GM12878 (cell line): ENCODE measurements around the gene MTRF1. TPM values are rescaled to one million over a fixed set of nuclear protein-coding genes. Genes with fewer than 3 reads are reported as not detected.

Source experiments
- ATAC-seq: fragments of 200-7000 bp; cut with Tn5 transposase; 3 replicates; pipeline ENCODE4 v1.9.1; 2020; ENCODE audit warnings: mild to moderate bottlenecking, moderate library complexity
- BruUV-seq: library from RNA; stranded (reverse); fragments of 400-500 nt; replicated peaks from 2 replicates; lab custom pipeline; 2021; lab: Mats Ljungman, UMichigan
- CTCF ChIA-PET: fragments of 300-600 bp; sonication (Branson Sonifier 250); formaldehyde crosslinking; extraction: SDS; loops from one replicate; lab custom pipeline; 2021; ENCODE audit warnings: inconsistent platforms; lab: Yijun Ruan, JAX
- POLR2A ChIA-PET: fragments of 350-600 bp; formaldehyde crosslinking; extraction: SDS; loops from one replicate; lab custom pipeline; 2021; ENCODE audit warnings: inconsistent platforms; lab: Charles Lee
- RAD21 ChIA-PET: fragments of 300-600 bp; sonication (Branson Sonifier 250); formaldehyde crosslinking; loops from one replicate; lab custom pipeline; 2023; ENCODE audit warnings: antibody characterized with exemption; ENCODE audit not compliant: unreplicated experiment; lab: Charles Lee
- SMC1A ChIA-PET: fragments of 300-600 bp; sonication (Branson Sonifier 250); formaldehyde crosslinking; loops from one replicate; lab custom pipeline; 2023; ENCODE audit not compliant: unreplicated experiment, uncharacterized antibody; lab: Charles Lee
- DNase-seq: peaks from one replicate; pipeline ENCODE4 v3.0.0-alpha.2; 2011; ENCODE audit warnings: low read depth, low spot score
- FAIRE-seq: peaks from 3 replicates; lab custom pipeline; 2011; peaks lifted over from hg19 to GRCh38; lab: Jason Lieb, UNC
- H2AFZ ChIP-seq: 2 replicates; pipeline ENCODE4 v1.6.0; 2011; ENCODE audit warnings: low read depth, low read length, control low read depth; ENCODE audit not compliant: control insufficient read depth
- H3K27ac ChIP-seq: 2 replicates; pipeline ENCODE4 v1.5.1; 2011; ENCODE audit warnings: control low read depth; ENCODE audit not compliant: control insufficient read depth, insufficient read depth
- H3K27me3 ChIP-seq, 2 experiments: replicated peaks in 1 of 2; 2 replicates each; pipeline versions ENCODE4 v1.6.0 to v1.6.1; 2011; ENCODE audit warnings: low read length in 1 of 2; ENCODE audit not compliant: control insufficient read depth in 2 of 2, insufficient read depth in 2 of 2
- H3K36me3 ChIP-seq, 2 experiments: 2 replicates each; pipeline ENCODE4 v1.5.1; 2011; ENCODE audit warnings: low read length in 1 of 2; ENCODE audit not compliant: control insufficient read depth in 2 of 2, insufficient read depth in 2 of 2
- H3K4me1 ChIP-seq: 2 replicates; pipeline ENCODE4 v1.6.1; 2011; ENCODE audit warnings: mild to moderate bottlenecking, low read length, moderate library complexity, mixed read lengths; ENCODE audit not compliant: control insufficient read depth, insufficient read depth
- H3K4me2 ChIP-seq: 2 replicates; pipeline ENCODE4 v1.6.0; 2011; ENCODE audit warnings: control low read depth; ENCODE audit not compliant: control insufficient read depth, insufficient read depth
- H3K4me3 ChIP-seq: fragments of 200-600 bp; sonication (generic); 2 replicates; pipeline ENCODE4 v1.5.1; 2016
- H3K79me2 ChIP-seq: 2 replicates; pipeline ENCODE4 v1.6.0; 2011; ENCODE audit warnings: low read length; ENCODE audit not compliant: control insufficient read depth, insufficient read depth
- H3K9ac ChIP-seq: 2 replicates; pipeline ENCODE4 v1.8.0; 2011; ENCODE audit warnings: low read length, control low read depth, mixed read lengths; ENCODE audit not compliant: control insufficient read depth, insufficient read depth
- H3K9me3 ChIP-seq: replicated peaks from 3 replicates; pipeline ENCODE4 v1.5.1; 2011; ENCODE audit warnings: mild to moderate bottlenecking, low read length; ENCODE audit not compliant: control insufficient read depth, insufficient read depth
- H4K20me1 ChIP-seq: 2 replicates; pipeline ENCODE4 v1.6.0; 2011; ENCODE audit not compliant: control insufficient read depth, insufficient read depth
- CBX5 ChIP-seq: sonication (generic); IDR thresholded peaks from 2 replicates; pipeline ENCODE4 v1.6.1; 2016; ENCODE audit warnings: low read depth, moderate library complexity, mild to moderate bottlenecking, inconsistent platforms
- in situ Hi-C: fragments of 300-500 bp; cut with MboI; formaldehyde crosslinking; loops from 9 replicates; pipeline ENCODE4 v1.14.3; 2018; ENCODE audit warnings: mixed read lengths
- intact Hi-C: fragments of 100-400 bp; cut with micrococcal nuclease; formaldehyde crosslinking; loops from one replicate; pipeline ENCODE4 v1.14.2; 2022; ENCODE audit not compliant: unreplicated experiment
- polyA plus RNA-seq, 11 experiments: library from polyadenylated mRNA; depleted of rRNA in 4 of 11; unstranded in 6 of 11; stranded (reverse) in 5 of 11; fragments of >200 nt; fragmentation: Nextera tagmentation in 4 of 11; fragmentation: Illumina TruSeq in 1 of 11; extraction: Ambion mirVana in 4 of 11; extraction: Trizol in 1 of 11; gene quantifications; 1 replicate in 1 of 11; 2 replicates in 10 of 11; pipeline versions ENCODE4 v1.2.1 to v1.2.3, GENCODE V29; 2011 to 2016; ENCODE audit warnings: inconsistent platforms in 2 of 11, missing spikeins in 2 of 11, low read depth in 1 of 11
- total RNA-seq, 4 experiments: library from RNA; depleted of rRNA in 3 of 4; stranded (reverse); fragments of >200 nt in 3 of 4; fragmentation: Illumina TruSeq in 1 of 4; extraction: Trizol in 1 of 4; gene quantifications; 2 replicates each; pipeline versions ENCODE4 v1.2.1 to v1.2.3, GENCODE V29; 2013 to 2021
- TF ChIP-seq, protein P1 (sequence below): fragments of 450-650 bp; IDR thresholded peaks from 2 replicates; pipeline ENCODE4 v1.6.1; 2017; ENCODE audit warnings: mild to moderate bottlenecking, moderate library complexity

MTRF1 gene
- total and polyA plus RNA-seq, 10 of the 15 experiments (the other 5 are each of a cell fraction or from before 2014, with no cell fraction given) = 12.1 to 33.7 (median 20.6) TPM

DNA sequence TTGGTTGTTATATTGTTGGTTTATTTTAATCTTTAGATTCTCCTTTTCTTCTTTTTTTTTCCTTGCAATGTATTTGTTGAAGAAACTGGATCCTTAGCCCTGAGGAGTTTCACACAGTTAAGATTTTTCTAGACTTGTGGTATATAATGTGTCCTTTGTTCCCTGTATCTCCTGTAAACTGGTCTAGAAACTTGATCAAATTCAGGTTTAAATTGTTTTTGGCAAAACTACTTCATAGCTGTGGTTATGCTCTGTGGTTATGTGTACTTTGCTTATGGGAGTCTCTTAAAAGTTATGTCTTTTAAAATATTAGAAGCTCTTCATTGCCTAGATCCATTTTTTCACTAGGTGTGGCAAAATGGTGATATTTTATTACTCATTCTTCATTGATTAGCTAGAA is 3.7 kb upstream of the MTRF1 start:
- H3K4me3 ChIP-seq = no peak overlapping the region
- no peaks in the 10 kb centered on the region for H4K20me1 ChIP-seq
- CTCF ChIA-PET = interaction anchor here (0.6 kb wide), 1 partner anchor 138 kb away, joined by 3 read pairs; no protein-coding TSS in a partner anchor
- H3K27me3 ChIP-seq = no peaks in the 10 kb centered on the region
- H3K36me3 ChIP-seq = no peaks in the 10 kb centered on the region
- H3K9ac ChIP-seq = no peak overlapping the region
- H3K4me2 ChIP-seq = no peak overlapping the region
- peaks cover 4% of the 10 kb centered on the region for H3K9me3 ChIP-seq
- TF ChIP-seq CBX5 = no peak
- TF ChIP-seq, protein P1, sequence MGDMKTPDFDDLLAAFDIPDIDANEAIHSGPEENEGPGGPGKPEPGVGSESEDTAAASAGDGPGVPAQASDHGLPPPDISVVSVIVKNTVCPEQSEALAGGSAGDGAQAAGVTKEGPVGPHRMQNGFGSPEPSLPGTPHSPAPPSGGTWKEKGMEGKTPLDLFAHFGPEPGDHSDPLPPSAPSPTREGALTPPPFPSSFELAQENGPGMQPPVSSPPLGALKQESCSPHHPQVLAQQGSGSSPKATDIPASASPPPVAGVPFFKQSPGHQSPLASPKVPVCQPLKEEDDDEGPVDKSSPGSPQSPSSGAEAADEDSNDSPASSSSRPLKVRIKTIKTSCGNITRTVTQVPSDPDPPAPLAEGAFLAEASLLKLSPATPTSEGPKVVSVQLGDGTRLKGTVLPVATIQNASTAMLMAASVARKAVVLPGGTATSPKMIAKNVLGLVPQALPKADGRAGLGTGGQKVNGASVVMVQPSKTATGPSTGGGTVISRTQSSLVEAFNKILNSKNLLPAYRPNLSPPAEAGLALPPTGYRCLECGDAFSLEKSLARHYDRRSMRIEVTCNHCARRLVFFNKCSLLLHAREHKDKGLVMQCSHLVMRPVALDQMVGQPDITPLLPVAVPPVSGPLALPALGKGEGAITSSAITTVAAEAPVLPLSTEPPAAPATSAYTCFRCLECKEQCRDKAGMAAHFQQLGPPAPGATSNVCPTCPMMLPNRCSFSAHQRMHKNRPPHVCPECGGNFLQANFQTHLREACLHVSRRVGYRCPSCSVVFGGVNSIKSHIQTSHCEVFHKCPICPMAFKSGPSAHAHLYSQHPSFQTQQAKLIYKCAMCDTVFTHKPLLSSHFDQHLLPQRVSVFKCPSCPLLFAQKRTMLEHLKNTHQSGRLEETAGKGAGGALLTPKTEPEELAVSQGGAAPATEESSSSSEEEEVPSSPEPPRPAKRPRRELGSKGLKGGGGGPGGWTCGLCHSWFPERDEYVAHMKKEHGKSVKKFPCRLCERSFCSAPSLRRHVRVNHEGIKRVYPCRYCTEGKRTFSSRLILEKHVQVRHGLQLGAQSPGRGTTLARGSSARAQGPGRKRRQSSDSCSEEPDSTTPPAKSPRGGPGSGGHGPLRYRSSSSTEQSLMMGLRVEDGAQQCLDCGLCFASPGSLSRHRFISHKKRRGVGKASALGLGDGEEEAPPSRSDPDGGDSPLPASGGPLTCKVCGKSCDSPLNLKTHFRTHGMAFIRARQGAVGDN = no peak
- FAIRE-seq (no peak), ATAC-seq (no peak), DNase-seq (no peak)
- SMC1A ChIA-PET = interaction anchor here (0.6 to 0.7 kb wide), 2 partner anchors 32 to 46 kb away, joined by 3 read pairs; no protein-coding TSS in a partner anchor
- peaks cover 4% of the 10 kb centered on the region; the same call in 1 of the 2 replicates for H3K79me2 ChIP-seq
- no TSS peak for BruUV-seq
- POLR2A ChIA-PET = no interaction called here
- no peak overlapping the region for H2AFZ ChIP-seq
- H3K27ac ChIP-seq = no peak overlapping the region
- intact Hi-C loops = no loop called here
- RAD21 ChIA-PET = interaction anchor here (0.6 kb wide), 1 partner anchor 613 kb away, joined by 4 read pairs; no protein-coding TSS in a partner anchor
- in situ Hi-C loops = no loop called here
- H3K4me1 ChIP-seq = peaks cover 11% of the 10 kb centered on the region
